ENCODE results near the gene POLK.
"Not testable (repeated sequence)": the region's sequence is repeated elsewhere in the genome, so short reads cannot be mapped to it uniquely, and the experiment has no call there.

The POLK gene

DNA sequence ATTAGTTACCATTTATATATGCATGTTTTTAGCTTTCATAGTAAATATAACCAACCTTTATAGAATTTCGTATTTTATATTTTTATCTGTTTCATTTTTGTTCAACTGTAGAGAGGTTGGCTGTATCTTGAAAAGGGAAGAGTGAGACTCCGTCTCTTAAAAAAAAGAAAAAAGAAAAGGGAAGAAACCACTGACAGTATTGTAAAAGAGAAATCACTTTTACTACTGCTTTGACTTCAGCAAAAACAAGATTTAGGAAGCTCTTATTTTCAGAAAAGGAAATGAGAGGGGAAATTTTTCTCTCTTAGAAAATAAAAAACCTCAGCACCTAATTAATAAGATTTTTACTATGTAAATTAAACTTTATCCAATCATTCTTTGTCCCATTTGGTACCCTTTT is 14.4 kb downstream of the POLK start:
- TF ChIP-seq, protein P1, sequence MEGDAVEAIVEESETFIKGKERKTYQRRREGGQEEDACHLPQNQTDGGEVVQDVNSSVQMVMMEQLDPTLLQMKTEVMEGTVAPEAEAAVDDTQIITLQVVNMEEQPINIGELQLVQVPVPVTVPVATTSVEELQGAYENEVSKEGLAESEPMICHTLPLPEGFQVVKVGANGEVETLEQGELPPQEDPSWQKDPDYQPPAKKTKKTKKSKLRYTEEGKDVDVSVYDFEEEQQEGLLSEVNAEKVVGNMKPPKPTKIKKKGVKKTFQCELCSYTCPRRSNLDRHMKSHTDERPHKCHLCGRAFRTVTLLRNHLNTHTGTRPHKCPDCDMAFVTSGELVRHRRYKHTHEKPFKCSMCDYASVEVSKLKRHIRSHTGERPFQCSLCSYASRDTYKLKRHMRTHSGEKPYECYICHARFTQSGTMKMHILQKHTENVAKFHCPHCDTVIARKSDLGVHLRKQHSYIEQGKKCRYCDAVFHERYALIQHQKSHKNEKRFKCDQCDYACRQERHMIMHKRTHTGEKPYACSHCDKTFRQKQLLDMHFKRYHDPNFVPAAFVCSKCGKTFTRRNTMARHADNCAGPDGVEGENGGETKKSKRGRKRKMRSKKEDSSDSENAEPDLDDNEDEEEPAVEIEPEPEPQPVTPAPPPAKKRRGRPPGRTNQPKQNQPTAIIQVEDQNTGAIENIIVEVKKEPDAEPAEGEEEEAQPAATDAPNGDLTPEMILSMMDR (IDR thresholded peaks at IDR 0.05; ENCODE audit: insufficient read depth, low read length, poor library complexity, severe bottlenecking), result no peak
- H3K4me3 ChIP-seq (replicated peaks; ENCODE audit: low read depth, low read length), result no peak overlapping the region
- H3K36me3 ChIP-seq (ENCODE audit: control insufficient read depth, insufficient read depth, low read length), result peaks cover 2% of the 10 kb centered on the region; the same call in 1 of the 2 replicates
- no peaks in the 10 kb centered on the region for H3K27me3 ChIP-seq (replicated peaks; ENCODE audit: control insufficient read depth, insufficient read depth, low read length)
- no peak for DNase-seq (ENCODE audit: extremely low read depth, insufficient read length)

DNA sequence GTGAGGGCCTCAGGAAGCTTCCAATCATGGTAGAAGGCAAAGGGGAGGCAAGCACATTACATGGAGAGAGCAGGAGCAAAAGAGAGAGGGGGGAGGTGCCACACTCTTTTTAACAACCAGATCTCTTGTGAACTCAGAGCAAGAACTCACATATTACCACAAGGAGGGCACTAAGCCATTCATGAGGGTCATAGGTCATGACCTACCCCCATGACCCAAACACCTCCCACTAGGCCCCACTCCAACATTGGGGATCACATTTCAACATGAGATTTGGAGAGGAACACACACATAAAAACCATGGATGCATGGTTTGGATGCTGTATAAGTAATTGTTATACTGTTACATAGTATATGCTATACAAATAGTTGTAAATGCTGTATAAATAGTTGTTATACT is 17.5 kb downstream of the POLK start:
- TF ChIP-seq, protein P1 (IDR thresholded peaks at IDR 0.05; ENCODE audit: insufficient read depth, low read length, poor library complexity, severe bottlenecking), result no peak
- no peaks in the 10 kb centered on the region for H3K27me3 ChIP-seq (replicated peaks; ENCODE audit: control insufficient read depth, insufficient read depth, low read length)
- no peak overlapping the region for H3K4me3 ChIP-seq (replicated peaks; ENCODE audit: low read depth, low read length)
- no peak for DNase-seq (ENCODE audit: extremely low read depth, insufficient read length)
- H3K36me3 ChIP-seq (ENCODE audit: control insufficient read depth, insufficient read depth, low read length), result peaks cover 2% of the 10 kb centered on the region; the same call in 1 of the 2 replicates

DNA sequence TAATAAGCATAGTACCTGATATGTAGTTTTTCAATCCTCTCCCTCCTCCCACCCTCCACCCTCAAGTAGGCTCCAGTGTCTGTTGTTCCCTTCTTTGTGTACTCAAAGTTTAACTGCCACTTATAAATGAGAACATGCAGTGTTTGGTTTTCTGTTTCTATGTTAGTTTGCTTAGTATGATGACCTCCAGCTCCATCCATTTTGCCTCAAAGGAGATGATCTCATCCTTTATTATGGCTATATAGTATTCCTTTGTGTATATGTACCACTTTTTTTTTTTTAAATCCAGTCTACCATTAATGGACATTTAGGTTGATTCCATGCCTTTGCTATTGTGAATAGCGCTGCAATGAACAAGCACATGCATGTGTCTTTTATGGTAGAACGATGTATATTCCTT is 20.5 kb downstream of the POLK start:
- TF ChIP-seq, protein P1 (IDR thresholded peaks at IDR 0.05; ENCODE audit: insufficient read depth, low read length, poor library complexity, severe bottlenecking), result no peak
- no peak for DNase-seq (ENCODE audit: extremely low read depth, insufficient read length)
- Histone ChIP-seq H3K27me3 (replicated peaks; ENCODE audit: control insufficient read depth, insufficient read depth, low read length) (no peaks in the 10 kb centered on the region), H3K36me3 (ENCODE audit: control insufficient read depth, insufficient read depth, low read length) (peaks cover 2% of the 10 kb centered on the region; the same call in 1 of the 2 replicates), H3K4me3 (replicated peaks; ENCODE audit: low read depth, low read length) (no peak overlapping the region)

DNA sequence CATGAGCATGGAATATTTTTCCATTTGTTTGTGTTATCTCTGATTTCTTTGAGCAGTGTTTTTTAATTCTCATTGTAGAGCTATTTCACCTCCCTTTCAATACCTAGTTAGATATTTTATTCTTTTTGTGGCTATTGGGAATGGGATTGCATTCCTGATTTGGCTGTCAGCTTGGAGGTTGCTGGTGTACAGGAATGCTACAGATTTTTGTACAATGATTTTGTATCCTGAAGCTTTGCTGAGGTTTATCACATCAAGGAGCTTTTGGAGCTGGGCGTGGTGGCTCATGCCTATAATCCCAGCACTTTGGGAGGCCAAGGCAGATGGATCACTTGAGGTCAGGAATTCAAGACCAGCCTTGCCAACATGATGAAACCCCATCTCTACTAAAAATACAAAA is 22.0 kb downstream of the POLK start:
- DNase-seq (ENCODE audit: extremely low read depth, insufficient read length); H3K36me3 ChIP-seq (ENCODE audit: control insufficient read depth, insufficient read depth, low read length); H3K4me3 ChIP-seq (replicated peaks; ENCODE audit: low read depth, low read length): not testable (repeated sequence)

DNA sequence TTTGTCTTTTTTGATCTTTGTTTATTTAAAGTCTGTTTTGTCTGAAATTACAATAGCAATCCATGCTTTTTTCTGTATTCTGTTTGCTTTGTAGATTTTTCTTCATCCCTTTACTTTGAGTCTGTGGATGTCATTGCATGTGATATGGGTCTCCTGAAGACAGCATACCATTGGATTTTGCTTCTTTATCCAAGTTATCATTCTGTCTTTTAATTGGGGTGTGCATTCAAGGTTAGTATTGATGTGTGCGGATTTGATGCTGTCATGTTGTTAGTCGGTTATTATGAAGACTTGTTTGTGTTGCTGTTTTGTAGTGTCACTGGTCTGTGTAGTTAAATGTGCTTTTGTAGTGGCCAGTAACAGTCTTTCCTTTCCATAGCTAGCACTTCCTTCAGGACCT is 23.0 kb downstream of the POLK start:
- DNase-seq (ENCODE audit: extremely low read depth, insufficient read length), result no peak
- Histone ChIP-seq H3K4me3 (replicated peaks; ENCODE audit: low read depth, low read length) (no peak overlapping the region), H3K36me3 (ENCODE audit: control insufficient read depth, insufficient read depth, low read length) (no peaks in the 10 kb centered on the region), H3K27me3 (replicated peaks; ENCODE audit: control insufficient read depth, insufficient read depth, low read length) (no peaks in the 10 kb centered on the region)
- TF ChIP-seq, protein P1 (IDR thresholded peaks at IDR 0.05; ENCODE audit: insufficient read depth, low read length, poor library complexity, severe bottlenecking), result no peak

More for the DNA sequence above, 22.0 kb downstream of the POLK start:
- not testable (repeated sequence) for H3K27me3 ChIP-seq (replicated peaks; ENCODE audit: control insufficient read depth, insufficient read depth, low read length)

DNA sequence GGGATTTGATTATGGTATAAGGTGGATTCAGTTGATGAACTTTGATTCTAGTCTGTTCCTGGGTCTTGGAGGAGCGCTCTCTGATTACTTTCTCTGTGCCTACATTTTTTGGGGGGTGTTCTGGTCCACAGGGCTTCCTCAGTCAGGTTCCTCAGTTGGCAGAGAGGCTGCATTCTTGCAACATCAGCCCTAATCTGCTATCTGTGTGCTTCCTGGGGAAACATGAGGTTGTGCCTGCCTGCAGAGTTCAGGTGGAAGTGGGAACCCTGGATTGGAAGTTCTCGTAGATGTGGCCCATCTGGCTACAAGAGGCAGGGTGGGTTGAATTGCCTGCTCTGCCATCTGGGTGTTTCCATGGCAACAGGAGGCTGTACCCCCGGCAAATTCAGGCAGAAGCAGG is 24.5 kb downstream of the POLK start:
- H3K4me3 ChIP-seq (replicated peaks; ENCODE audit: low read depth, low read length), result no peak overlapping the region
- DNase-seq (ENCODE audit: extremely low read depth, insufficient read length), result no peak
- H3K27me3 ChIP-seq (replicated peaks; ENCODE audit: control insufficient read depth, insufficient read depth, low read length), result no peaks in the 10 kb centered on the region
- no peaks in the 10 kb centered on the region; the same call in 1 of the 2 replicates for H3K36me3 ChIP-seq (ENCODE audit: control insufficient read depth, insufficient read depth, low read length)
- TF ChIP-seq, protein P1 (IDR thresholded peaks at IDR 0.05; ENCODE audit: insufficient read depth, low read length, poor library complexity, severe bottlenecking), result no peak
